HL-60 (cell line): Measurements from ENCODE around the gene SNX25.

Source experiments
- GABPA ChIP-seq: IDR thresholded peaks from 2 replicates; pipeline ENCODE4 v1.6.1; 2012; ENCODE audit warnings: low read depth
- POLR2AphosphoS5 ChIP-seq: IDR thresholded peaks from 2 replicates; pipeline ENCODE4 v1.6.1; 2012; ENCODE audit warnings: low read depth
- SPI1 ChIP-seq: IDR thresholded peaks from 2 replicates; pipeline ENCODE4 v1.6.1; 2012; ENCODE audit warnings: low read depth, mild to moderate bottlenecking, borderline replicate concordance
- TF ChIP-seq, protein P1 (sequence below): IDR thresholded peaks from one replicate; pipeline ENCODE4 v1.5.1; 2011; ENCODE audit warnings: low read length, control low read depth, inconsistent platforms; ENCODE audit not compliant: insufficient read depth
- TF ChIP-seq, protein P2 (sequence below): IDR thresholded peaks from 2 replicates; pipeline ENCODE4 v1.6.1; 2012; ENCODE audit warnings: low read depth; ENCODE audit not compliant: insufficient replicate concordance

DNA sequence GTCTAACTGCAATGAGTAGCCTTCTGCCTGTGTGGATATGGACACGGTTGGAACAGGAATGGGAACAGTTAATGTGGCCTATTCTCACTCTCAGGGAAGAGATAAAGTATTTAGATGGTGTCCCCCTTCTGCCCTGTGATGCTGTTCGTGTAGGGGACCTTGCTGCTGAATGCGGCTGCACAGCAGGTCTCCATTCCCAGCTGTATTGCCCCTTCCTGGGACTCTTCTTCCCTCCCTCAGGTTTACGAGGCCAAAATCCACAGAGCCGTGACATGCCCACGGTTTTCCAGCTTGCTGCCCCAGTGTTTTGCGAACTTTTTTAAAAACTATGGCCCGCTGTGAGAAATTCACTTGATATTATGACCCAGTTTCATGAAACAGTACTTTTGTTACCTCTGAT is 50.3 kb downstream of the SNX25 start:
- TF ChIP-seq, protein P1, sequence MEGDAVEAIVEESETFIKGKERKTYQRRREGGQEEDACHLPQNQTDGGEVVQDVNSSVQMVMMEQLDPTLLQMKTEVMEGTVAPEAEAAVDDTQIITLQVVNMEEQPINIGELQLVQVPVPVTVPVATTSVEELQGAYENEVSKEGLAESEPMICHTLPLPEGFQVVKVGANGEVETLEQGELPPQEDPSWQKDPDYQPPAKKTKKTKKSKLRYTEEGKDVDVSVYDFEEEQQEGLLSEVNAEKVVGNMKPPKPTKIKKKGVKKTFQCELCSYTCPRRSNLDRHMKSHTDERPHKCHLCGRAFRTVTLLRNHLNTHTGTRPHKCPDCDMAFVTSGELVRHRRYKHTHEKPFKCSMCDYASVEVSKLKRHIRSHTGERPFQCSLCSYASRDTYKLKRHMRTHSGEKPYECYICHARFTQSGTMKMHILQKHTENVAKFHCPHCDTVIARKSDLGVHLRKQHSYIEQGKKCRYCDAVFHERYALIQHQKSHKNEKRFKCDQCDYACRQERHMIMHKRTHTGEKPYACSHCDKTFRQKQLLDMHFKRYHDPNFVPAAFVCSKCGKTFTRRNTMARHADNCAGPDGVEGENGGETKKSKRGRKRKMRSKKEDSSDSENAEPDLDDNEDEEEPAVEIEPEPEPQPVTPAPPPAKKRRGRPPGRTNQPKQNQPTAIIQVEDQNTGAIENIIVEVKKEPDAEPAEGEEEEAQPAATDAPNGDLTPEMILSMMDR: no peak
- TF ChIP-seq POLR2AphosphoS5: no peak
- TF ChIP-seq GABPA: no peak
- TF ChIP-seq, protein P2, sequence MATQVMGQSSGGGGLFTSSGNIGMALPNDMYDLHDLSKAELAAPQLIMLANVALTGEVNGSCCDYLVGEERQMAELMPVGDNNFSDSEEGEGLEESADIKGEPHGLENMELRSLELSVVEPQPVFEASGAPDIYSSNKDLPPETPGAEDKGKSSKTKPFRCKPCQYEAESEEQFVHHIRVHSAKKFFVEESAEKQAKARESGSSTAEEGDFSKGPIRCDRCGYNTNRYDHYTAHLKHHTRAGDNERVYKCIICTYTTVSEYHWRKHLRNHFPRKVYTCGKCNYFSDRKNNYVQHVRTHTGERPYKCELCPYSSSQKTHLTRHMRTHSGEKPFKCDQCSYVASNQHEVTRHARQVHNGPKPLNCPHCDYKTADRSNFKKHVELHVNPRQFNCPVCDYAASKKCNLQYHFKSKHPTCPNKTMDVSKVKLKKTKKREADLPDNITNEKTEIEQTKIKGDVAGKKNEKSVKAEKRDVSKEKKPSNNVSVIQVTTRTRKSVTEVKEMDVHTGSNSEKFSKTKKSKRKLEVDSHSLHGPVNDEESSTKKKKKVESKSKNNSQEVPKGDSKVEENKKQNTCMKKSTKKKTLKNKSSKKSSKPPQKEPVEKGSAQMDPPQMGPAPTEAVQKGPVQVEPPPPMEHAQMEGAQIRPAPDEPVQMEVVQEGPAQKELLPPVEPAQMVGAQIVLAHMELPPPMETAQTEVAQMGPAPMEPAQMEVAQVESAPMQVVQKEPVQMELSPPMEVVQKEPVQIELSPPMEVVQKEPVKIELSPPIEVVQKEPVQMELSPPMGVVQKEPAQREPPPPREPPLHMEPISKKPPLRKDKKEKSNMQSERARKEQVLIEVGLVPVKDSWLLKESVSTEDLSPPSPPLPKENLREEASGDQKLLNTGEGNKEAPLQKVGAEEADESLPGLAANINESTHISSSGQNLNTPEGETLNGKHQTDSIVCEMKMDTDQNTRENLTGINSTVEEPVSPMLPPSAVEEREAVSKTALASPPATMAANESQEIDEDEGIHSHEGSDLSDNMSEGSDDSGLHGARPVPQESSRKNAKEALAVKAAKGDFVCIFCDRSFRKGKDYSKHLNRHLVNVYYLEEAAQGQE: no peak
- TF ChIP-seq SPI1: no peak
